Measurements from ENCODE around the gene RPL29.

GRCh38 chr3:51945031-51945840, 50.5 kb downstream of the RPL29 start:
- TF ChIP-seq, protein P1, sequence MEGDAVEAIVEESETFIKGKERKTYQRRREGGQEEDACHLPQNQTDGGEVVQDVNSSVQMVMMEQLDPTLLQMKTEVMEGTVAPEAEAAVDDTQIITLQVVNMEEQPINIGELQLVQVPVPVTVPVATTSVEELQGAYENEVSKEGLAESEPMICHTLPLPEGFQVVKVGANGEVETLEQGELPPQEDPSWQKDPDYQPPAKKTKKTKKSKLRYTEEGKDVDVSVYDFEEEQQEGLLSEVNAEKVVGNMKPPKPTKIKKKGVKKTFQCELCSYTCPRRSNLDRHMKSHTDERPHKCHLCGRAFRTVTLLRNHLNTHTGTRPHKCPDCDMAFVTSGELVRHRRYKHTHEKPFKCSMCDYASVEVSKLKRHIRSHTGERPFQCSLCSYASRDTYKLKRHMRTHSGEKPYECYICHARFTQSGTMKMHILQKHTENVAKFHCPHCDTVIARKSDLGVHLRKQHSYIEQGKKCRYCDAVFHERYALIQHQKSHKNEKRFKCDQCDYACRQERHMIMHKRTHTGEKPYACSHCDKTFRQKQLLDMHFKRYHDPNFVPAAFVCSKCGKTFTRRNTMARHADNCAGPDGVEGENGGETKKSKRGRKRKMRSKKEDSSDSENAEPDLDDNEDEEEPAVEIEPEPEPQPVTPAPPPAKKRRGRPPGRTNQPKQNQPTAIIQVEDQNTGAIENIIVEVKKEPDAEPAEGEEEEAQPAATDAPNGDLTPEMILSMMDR (CRISPR knock-in tag; IDR thresholded peaks at IDR 0.05) = no peak
- TF ChIP-seq TCF7L2 (IDR thresholded peaks at IDR 0.05; ENCODE audit: low read depth, low read length) = no peak
- no peak for TF ChIP-seq POLR2A (IDR thresholded peaks at IDR 0.05; ENCODE audit: insufficient read depth in 1 of 2, low read depth in 2 of 2, low read length in 2 of 2)
- no peak for TF ChIP-seq ZBTB43 (CRISPR knock-in tag; conservative IDR thresholded peaks at IDR 0.05)
- TF ChIP-seq POLR2AphosphoS5 (IDR thresholded peaks at IDR 0.05; ENCODE audit: low read depth, low read length) = no peak
- no peak for TF ChIP-seq DNMT1 (CRISPR knock-in tag; IDR thresholded peaks at IDR 0.05)
- TF ChIP-seq MXI1 (IDR thresholded peaks at IDR 0.05; ENCODE audit: borderline replicate concordance, low read depth, low read length) = no peak
- TF ChIP-seq, protein P2, sequence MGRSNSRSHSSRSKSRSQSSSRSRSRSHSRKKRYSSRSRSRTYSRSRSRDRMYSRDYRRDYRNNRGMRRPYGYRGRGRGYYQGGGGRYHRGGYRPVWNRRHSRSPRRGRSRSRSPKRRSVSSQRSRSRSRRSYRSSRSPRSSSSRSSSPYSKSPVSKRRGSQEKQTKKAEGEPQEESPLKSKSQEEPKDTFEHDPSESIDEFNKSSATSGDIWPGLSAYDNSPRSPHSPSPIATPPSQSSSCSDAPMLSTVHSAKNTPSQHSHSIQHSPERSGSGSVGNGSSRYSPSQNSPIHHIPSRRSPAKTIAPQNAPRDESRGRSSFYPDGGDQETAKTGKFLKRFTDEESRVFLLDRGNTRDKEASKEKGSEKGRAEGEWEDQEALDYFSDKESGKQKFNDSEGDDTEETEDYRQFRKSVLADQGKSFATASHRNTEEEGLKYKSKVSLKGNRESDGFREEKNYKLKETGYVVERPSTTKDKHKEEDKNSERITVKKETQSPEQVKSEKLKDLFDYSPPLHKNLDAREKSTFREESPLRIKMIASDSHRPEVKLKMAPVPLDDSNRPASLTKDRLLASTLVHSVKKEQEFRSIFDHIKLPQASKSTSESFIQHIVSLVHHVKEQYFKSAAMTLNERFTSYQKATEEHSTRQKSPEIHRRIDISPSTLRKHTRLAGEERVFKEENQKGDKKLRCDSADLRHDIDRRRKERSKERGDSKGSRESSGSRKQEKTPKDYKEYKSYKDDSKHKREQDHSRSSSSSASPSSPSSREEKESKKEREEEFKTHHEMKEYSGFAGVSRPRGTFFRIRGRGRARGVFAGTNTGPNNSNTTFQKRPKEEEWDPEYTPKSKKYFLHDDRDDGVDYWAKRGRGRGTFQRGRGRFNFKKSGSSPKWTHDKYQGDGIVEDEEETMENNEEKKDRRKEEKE (IDR thresholded peaks at IDR 0.05) = no peak
- TF ChIP-seq ZNF589 (CRISPR knock-in tag; conservative IDR thresholded peaks at IDR 0.05) = no peak
- TF ChIP-seq REST (IDR thresholded peaks at IDR 0.05; ENCODE audit: borderline replicate concordance in 1 of 2, low read depth in 1 of 2, low read length in 2 of 2) = no peak
- TF ChIP-seq AHR (CRISPR knock-in tag; IDR thresholded peaks at IDR 0.05) = no peak
- no peak for TF ChIP-seq RFX5 (IDR thresholded peaks at IDR 0.05; ENCODE audit: low read depth, low read length)
- no peak for TF ChIP-seq ZFP90 (CRISPR knock-in tag; IDR thresholded peaks at IDR 0.05; ENCODE audit: borderline replicate concordance)

Data from HepG2 (cell line).